ENCODE measurements around the gene ARHGAP15. TPM values are rescaled to one million over a fixed set of nuclear protein-coding genes. Genes with fewer than 3 reads are reported as not detected.

The ARHGAP15 gene
- total RNA-seq, 3 donors from 2014 or later (not counting 1 experiment from before 2014, with no cell fraction given): 148 to 168 (median 165) TPM

DNA sequence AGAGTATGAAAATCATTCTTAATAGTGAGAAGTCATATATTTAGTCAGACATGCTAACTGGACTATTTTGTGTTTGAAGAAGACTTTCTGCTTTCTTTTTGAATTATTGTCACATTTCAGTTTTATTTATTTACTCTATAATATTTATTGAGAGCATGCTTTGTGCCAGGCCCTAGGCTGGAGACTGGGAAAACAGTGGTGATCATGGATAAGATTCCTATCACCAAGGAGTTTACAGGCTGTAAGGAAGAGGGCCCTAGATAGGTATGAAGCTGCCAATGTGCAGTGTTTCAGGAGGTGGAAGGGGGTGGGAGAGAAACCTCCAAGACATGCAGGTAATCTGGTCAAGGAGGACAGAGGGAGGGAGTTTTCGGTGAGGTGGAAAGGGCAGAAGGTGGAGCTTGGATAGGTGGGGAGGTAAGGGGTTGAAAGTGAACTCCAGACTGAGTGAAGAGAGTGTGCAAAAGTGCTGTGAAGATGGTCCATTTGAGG lies 207.5 kb downstream of the ARHGAP15 start:
- TF ChIP-seq, protein P1, sequence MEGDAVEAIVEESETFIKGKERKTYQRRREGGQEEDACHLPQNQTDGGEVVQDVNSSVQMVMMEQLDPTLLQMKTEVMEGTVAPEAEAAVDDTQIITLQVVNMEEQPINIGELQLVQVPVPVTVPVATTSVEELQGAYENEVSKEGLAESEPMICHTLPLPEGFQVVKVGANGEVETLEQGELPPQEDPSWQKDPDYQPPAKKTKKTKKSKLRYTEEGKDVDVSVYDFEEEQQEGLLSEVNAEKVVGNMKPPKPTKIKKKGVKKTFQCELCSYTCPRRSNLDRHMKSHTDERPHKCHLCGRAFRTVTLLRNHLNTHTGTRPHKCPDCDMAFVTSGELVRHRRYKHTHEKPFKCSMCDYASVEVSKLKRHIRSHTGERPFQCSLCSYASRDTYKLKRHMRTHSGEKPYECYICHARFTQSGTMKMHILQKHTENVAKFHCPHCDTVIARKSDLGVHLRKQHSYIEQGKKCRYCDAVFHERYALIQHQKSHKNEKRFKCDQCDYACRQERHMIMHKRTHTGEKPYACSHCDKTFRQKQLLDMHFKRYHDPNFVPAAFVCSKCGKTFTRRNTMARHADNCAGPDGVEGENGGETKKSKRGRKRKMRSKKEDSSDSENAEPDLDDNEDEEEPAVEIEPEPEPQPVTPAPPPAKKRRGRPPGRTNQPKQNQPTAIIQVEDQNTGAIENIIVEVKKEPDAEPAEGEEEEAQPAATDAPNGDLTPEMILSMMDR (IDR thresholded peaks at IDR 0.05): no peak
- H3K27ac ChIP-seq (ENCODE audit: low read length): no peak overlapping the region
- peaks cover 5% of the 10 kb centered on the region for H3K4me1 ChIP-seq (ENCODE audit: control insufficient read depth, insufficient read depth, low read length)
- ATAC-seq (no peak), DNase-seq (no peak)
- H3K4me3 ChIP-seq (ENCODE audit: low read length): no peak overlapping the region
- Mint-ChIP-seq H3K4me1 (peaks cover 62 to 64% of the 10 kb centered on the region in 2 donors), H3K27me3 (ENCODE audit: low read depth in 2 of 2) (no peaks in the 10 kb centered on the region), H3K27ac (no peak overlapping the region), H3K36me3 (no peaks in the 10 kb centered on the region), H3K9me3 (no peaks in the 10 kb centered on the region), H3K4me3 (no peak overlapping the region)
- WGBS (ENCODE audit: insufficient coverage): 95% methylated on average over 1 of the region's 1 CpG
- intact Hi-C loops (cut with micrococcal nuclease): no loop called here
- peaks cover 3% of the 10 kb centered on the region for H3K36me3 ChIP-seq (ENCODE audit: control insufficient read depth, insufficient read depth, low read length)
- H3K27me3 ChIP-seq (ENCODE audit: control insufficient read depth, insufficient read depth, low read length): no peaks in the 10 kb centered on the region
- H3K9me3 ChIP-seq (ENCODE audit: control insufficient read depth, insufficient read depth, low read length): no peaks in the 10 kb centered on the region

DNA sequence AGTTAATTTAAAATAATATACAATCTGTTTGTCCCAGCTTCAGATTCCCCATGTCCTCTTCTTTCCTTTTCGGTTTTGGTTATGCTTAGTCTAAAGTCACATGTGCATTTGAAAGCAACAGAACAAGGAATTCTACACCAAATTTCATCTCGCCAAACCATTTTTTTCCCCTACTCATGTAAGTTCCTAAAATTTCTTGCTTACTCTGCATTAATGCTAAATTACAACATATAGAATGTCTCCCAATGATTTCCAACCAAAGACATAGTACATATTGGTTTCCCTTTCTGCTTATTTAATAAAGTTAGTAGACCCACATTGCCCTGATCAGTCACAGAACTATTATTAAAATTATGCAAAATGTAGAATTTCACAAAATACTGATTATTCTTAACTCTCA lies 212.3 kb downstream of the ARHGAP15 start:
- Mint-ChIP-seq H3K9me3 (no peaks in the 10 kb centered on the region), H3K27ac (no peak overlapping the region), H3K4me3 (no peak overlapping the region), H3K36me3 (no peaks in the 10 kb centered on the region), H3K4me1 (peaks cover 72 to 82% of the 10 kb centered on the region in 2 donors), H3K27me3 (ENCODE audit: low read depth in 2 of 2) (no peaks in the 10 kb centered on the region)
- DNase-seq (no peak), ATAC-seq (no peak)
- TF ChIP-seq, protein P1 (IDR thresholded peaks at IDR 0.05): no peak
- H3K4me3 ChIP-seq (ENCODE audit: low read length): no peak overlapping the region
- no peak overlapping the region for H3K27ac ChIP-seq (ENCODE audit: low read length)
- no peaks in the 10 kb centered on the region for H3K4me1 ChIP-seq (ENCODE audit: control insufficient read depth, insufficient read depth, low read length)
- H3K36me3 ChIP-seq (ENCODE audit: control insufficient read depth, insufficient read depth, low read length): no peaks in the 10 kb centered on the region
- WGBS (ENCODE audit: insufficient coverage): 100% methylated on average over 2 of the region's 2 CpGs
- no peaks in the 10 kb centered on the region for H3K27me3 ChIP-seq (ENCODE audit: control insufficient read depth, insufficient read depth, low read length)
- no peaks in the 10 kb centered on the region for H3K9me3 ChIP-seq (ENCODE audit: control insufficient read depth, insufficient read depth, low read length)
- intact Hi-C loops (cut with micrococcal nuclease): no loop called here

DNA sequence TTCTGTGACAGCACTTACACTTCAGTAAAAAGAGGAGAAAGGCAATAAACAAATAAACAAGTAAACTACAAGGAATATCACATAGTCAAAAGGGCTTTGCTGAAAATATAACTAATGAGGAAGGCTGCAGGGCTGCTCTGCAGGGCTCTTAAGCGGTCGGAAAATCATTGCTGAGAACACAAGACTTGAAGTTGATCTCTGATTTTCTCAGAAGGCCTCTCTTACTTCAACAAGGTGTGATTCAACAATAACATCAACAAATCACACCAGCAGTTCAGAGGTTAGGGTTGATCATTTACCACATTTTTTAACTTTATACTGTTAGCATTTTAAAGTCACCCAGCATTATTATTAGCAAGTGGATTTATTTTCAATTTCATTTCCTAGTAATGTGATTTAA lies 215.6 kb downstream of the ARHGAP15 start:
- no peaks in the 10 kb centered on the region for H3K27me3 Mint-ChIP-seq (ENCODE audit: low read depth in 2 of 2)
- H3K4me1 Mint-ChIP-seq: peaks cover 56 to 72% of the 10 kb centered on the region in 2 donors
- Histone ChIP-seq H3K9me3 (ENCODE audit: control insufficient read depth, insufficient read depth, low read length) (no peaks in the 10 kb centered on the region), H3K4me3 (ENCODE audit: low read length) (no peak overlapping the region), H3K27me3 (ENCODE audit: control insufficient read depth, insufficient read depth, low read length) (no peaks in the 10 kb centered on the region), H3K27ac (ENCODE audit: low read length) (no peak overlapping the region), H3K4me1 (ENCODE audit: control insufficient read depth, insufficient read depth, low read length) (no peaks in the 10 kb centered on the region), H3K36me3 (ENCODE audit: control insufficient read depth, insufficient read depth, low read length) (no peaks in the 10 kb centered on the region)
- peak overlapping the region in 1 of 2 donors; percentile 57 for H3K27ac Mint-ChIP-seq
- ATAC-seq (no peak), DNase-seq (no peak)
- no peak overlapping the region for H3K4me3 Mint-ChIP-seq
- TF ChIP-seq, protein P1 (IDR thresholded peaks at IDR 0.05): no peak
- no peaks in the 10 kb centered on the region for H3K36me3 Mint-ChIP-seq
- H3K9me3 Mint-ChIP-seq: no peaks in the 10 kb centered on the region
- intact Hi-C loops (cut with micrococcal nuclease): no loop called here
- WGBS (ENCODE audit: insufficient coverage): 98% methylated on average over 2 of the region's 2 CpGs

Measured in natural killer cell (primary cell).